Stromal cell of bone marrow (primary cell): ENCODE results near the gene LUZP2.

Source experiments
- DNase-seq: peaks from one replicate; pipeline ENCODE4 v3.0.0-alpha.2; 2012; ENCODE audit warnings: low read depth

LUZP2 gene

GRCh38 chr11:24635588-24636290 is 138.9 kb downstream of the LUZP2 start:
- no peak for DNase-seq

- no peak for DNase-seq
These were observed 139.4 kb downstream of the LUZP2 start for GRCh38 chr11:24636291-24636629.

- no peak for DNase-seq
These were observed 140.7 kb downstream of the LUZP2 start for GRCh38 chr11:24637520-24637919.

- DNase-seq, result no peak
These were observed 145.8 kb downstream of the LUZP2 start for GRCh38 chr11:24642648-24643047.

GRCh38 chr11:24645563-24645962 is 148.7 kb downstream of the LUZP2 start:
- no peak for DNase-seq

- DNase-seq, result no peak
These were observed 155.0 kb downstream of the LUZP2 start for GRCh38 chr11:24651873-24652272.

- DNase-seq, result no peak
These were observed 157.0 kb downstream of the LUZP2 start for GRCh38 chr11:24653901-24654300.

GRCh38 chr11:24661331-24661730 is 164.5 kb downstream of the LUZP2 start:
- no peak for DNase-seq

GRCh38 chr11:24664399-24664798 is 167.5 kb downstream of the LUZP2 start:
- no peak for DNase-seq

GRCh38 chr11:24667353-24667968 is 170.6 kb downstream of the LUZP2 start:
- DNase-seq, result no peak

- no peak for DNase-seq
These were observed 182.0 kb downstream of the LUZP2 start for GRCh38 chr11:24678703-24679348.

GRCh38 chr11:24679821-24680351 is 183.0 kb downstream of the LUZP2 start:
- no peak for DNase-seq

GRCh38 chr11:24683583-24683982 is 186.7 kb downstream of the LUZP2 start:
- DNase-seq, result no peak

- DNase-seq, result no peak
These were observed 189.0 kb downstream of the LUZP2 start for GRCh38 chr11:24685821-24686220.

GRCh38 chr11:24687531-24688147 is 190.8 kb downstream of the LUZP2 start:
- DNase-seq, result no peak

- DNase-seq, result no peak
These were observed 192.1 kb downstream of the LUZP2 start for GRCh38 chr11:24688981-24689380.

GRCh38 chr11:24697522-24698111 is 200.8 kb downstream of the LUZP2 start:
- no peak for DNase-seq

- no peak for DNase-seq
These were observed 207.9 kb downstream of the LUZP2 start for GRCh38 chr11:24704716-24705115.

GRCh38 chr11:24705474-24705873 is 208.6 kb downstream of the LUZP2 start:
- no peak for DNase-seq

- DNase-seq, result no peak
These were observed 211.8 kb downstream of the LUZP2 start for GRCh38 chr11:24708616-24709015.

GRCh38 chr11:24709928-24710565 is 213.2 kb downstream of the LUZP2 start:
- DNase-seq, result no peak

- no peak for DNase-seq
These were observed 217.7 kb downstream of the LUZP2 start for GRCh38 chr11:24714601-24715000.
